NCI-H2029 (cell line): ENCODE results near the gene ATG2A.

Source experiments
- DNase-seq: peaks from one replicate; lab custom pipeline; 2025; lab: John Stamatoyannopoulos, UW

Gene ATG2A

GRCh38 chr11:64924910-64925284 lies 7.9 kb upstream of the ATG2A start:
- DNase-seq: no peak

DNA sequence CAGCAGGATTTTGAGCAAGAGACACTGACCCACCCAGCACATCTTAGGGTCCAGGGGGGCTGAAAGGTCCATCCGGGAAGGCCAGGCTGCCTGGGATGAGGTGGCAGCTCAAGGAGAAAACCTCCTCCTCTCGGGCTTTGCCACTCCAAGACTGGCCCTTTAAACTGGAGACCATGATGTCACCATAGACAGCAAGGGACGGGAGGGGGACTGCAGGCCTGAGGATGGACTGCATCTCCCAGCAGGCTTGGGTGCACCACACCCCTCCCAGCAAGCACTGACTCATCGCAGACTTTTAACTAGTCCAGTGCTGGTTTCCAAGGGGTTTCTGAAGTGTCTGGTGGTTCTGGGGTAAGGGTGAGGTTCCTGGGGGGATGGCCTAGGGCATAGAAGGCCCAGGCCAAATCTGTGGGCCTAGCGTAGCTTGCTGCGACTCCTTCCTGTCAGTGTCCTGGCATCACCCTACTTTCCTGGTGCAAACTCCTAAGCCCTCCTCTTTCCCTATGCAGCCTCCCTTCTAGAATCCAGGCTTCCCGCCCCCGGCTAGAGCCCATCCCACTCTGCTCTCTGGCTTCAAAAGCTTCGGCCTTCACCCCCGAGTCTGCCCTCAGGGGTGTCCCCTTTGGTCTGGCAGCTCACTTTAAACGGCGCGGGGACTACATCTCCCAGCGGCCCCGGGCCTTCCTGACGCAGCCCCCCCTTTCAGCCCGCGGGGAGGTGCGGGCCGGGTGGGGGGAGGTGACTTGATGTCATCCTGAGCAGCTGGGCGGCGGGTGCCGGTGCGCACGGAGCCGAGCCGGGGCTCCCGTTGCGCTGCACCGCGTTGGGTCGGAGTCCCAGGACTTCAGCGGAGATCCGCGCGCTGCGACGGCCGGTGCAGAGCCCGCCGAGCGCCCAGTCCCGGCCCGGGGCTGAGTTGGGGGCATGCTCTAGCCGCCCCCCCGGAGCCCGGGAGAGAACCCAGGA lies 7.2 kb upstream of the ATG2A start, which contains the start of gene PPP2R5B:
PPP2R5B (plus strand) TSS at position 746 of the 966 bp plus-strand sequence. CDS start 1,046 bp downstream, outside the sequence.
- peak; percentile 87 for DNase-seq

DNA sequence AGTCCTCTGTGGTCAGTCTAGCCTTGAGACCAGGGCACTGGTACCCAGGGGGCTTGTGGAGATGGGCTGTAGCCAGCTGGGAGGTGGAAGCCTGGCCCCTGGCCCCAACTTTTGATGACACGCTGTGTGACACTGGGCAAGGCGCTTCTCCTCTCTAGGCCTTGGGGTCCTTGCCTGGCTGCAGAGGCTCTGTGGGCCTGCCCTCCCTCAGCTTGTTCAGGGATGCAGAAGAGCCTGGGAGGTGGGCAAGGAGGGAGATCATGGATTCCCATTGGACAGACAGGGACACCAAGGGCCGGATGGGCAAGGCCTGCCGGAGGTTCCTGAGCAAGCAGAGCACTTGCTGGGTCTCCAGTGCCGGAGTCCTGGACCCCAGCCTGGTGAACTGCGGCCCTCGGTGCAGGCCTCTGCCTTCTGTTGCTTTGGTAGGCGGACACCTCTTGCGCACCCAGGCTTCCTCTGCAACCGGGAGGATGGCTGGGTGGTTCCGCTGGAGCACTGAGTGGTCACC lies 6.2 kb upstream of the ATG2A start:
- no peak for DNase-seq

DNA sequence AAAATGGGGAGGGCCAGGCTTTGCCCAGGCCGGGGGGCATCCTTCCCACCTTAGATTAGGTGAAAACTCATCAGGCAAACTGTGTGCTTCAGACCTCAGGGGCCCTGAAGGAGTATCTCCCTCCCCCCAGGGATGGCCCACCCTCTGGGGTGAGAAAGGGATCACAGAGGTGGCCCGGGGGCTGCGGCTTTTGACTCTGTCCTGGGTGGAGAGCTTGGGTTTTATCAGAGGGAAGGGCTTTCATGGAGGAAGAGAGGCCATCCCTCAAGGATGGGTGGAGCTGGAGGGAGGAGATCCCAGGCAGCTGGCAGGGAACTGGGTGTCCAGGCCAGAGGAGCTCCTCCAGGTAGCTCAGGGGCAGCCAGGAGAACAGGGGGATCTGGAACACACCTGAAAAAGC lies 4.4 kb upstream of the ATG2A start:
- no peak for DNase-seq

GRCh38 chr11:64920124-64920523 lies 3.1 kb upstream of the ATG2A start:
- DNase-seq: no peak

DNA sequence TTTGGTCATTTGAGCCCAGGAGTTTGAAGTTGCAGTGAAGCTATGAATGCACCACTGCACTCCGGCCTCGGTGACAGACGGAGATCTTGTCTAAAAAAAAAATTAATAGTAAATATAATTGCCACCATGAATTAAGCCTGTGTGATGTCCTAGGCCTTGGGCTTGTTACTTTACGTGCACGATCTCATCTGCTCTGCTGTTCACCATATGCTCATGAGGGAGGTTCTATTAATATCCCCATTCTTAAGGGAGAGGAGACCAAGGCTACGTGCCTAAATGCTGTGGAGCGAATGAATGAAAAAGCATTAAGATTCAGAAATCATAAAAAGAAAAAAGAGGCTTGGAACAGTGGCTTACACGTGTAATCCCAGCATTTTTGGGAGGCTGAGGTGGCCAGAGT lies 2.6 kb upstream of the ATG2A start:
- DNase-seq: no peak

DNA sequence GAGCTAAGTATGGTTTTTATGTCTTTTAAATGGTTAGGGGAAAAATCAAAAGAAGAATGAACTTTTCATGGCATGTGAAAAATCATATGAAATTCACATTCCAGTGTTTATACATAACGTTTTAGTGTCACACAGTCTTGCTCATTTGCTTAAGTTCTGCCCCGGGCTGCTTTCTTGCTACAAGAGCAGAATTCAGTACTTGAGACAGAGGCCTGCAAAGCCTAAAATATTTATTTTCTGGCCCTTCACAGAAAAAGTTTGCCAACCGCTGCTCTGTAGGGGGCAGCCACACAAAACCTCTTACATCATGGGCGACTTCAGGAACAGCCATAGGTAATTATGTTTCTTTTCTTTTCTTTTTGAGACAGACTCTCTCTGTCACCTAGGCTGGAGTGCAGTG lies 1.0 kb upstream of the ATG2A start:
- DNase-seq: no peak

GRCh38 chr11:64917663-64917995 lies 620 bp upstream of the ATG2A start:
- DNase-seq: no peak

GRCh38 chr11:64916040-64916774 lies 802 bp downstream of the ATG2A start:
- peak; percentile 63 for DNase-seq

DNA sequence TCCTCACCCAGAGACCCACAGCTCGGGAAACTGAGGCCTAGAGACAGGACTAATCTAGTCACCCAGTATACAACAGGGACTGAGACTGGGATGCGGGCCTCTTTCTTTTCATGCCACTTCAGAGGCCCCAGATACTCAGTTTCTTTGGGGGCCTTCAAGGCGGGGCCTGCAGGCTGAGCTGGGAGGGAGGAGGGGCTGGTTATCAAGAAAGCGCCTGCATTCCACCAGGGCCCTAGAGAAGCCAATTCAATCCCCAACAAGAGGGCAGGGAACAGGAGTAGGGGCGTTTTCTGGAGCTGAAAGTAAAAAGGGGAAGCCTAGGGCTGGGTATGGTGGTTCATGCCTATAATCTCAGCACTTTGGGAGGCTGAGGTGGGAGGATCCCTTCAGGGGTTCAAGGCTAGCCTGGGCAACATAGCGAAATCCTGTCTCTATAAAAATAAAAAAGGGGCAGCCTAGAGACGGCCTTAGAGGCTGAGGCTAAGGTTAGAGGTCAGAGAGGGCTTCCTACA lies 1.6 kb downstream of the ATG2A start:
- DNase-seq: no peak

DNA sequence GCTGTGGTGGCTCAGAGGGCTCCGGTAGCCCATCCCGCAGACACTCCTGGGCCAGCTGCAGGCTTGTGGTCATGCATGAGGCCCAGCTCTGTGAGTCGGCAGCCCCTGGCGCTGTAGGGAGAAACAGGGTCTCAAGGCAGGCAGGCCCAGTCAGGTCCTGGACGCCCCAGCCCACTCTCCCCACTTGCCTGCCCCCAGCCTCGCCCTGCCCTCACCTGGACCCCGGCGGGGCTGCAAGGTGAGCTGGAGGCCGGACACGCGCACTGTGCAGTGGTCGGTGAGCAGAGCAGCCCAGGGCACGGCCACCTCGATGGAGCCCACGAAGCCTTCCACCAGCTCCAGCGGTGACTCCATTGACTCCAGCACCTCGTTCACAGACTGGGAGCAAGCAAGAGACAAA lies 2.9 kb downstream of the ATG2A start:
- DNase-seq: no peak

- DNase-seq: no peak
Observed at GRCh38 chr11:64913171-64913727, 3.8 kb downstream of the ATG2A start.

GRCh38 chr11:64911689-64912088 lies 5.3 kb downstream of the ATG2A start:
- no peak for DNase-seq

DNA sequence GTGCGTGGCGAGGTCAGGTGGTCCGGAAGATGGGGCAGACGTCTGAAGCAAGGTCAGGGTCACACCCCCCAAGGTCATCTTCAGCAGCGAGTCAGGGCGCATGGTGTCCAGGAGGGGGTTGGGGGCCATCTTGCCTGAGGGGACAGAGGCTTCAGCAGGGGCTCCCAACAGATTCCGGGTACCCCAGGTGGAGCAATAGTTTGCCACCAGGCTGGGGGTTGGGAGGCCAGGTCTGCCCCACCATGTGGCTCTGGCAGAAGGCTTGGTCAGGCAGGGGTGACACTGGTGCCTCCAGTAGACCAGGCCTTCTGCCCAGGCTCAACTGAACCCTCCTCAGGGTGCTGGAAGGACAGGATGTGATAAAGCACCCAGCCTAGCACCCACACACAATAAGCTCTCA lies 5.9 kb downstream of the ATG2A start:
- no peak for DNase-seq

- DNase-seq: no peak
Observed at GRCh38 chr11:64910451-64911093, 6.4 kb downstream of the ATG2A start.

GRCh38 chr11:64909653-64910343 lies 7.2 kb downstream of the ATG2A start:
- DNase-seq: no peak

GRCh38 chr11:64908766-64909165 lies 8.2 kb downstream of the ATG2A start:
- DNase-seq: no peak

DNA sequence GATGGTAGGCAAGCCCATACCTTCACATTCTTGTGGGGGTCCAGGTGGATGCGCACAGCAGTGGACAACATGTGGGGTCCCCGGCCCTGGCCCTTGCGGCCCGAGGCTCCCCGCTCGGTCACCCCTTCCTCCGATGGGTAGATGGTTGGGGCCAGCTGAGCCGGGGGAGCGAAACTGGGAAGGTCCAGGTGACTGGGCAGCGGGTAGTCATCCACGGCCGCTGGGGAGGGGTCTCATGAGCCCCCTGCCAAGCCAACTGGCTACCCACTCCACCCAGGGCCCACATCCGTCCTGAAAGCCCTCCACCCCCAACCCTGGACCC lies 10.7 kb downstream of the ATG2A start:
- no peak for DNase-seq

- no peak for DNase-seq
Observed at GRCh38 chr11:64905516-64906313, 11.3 kb downstream of the ATG2A start.

DNA sequence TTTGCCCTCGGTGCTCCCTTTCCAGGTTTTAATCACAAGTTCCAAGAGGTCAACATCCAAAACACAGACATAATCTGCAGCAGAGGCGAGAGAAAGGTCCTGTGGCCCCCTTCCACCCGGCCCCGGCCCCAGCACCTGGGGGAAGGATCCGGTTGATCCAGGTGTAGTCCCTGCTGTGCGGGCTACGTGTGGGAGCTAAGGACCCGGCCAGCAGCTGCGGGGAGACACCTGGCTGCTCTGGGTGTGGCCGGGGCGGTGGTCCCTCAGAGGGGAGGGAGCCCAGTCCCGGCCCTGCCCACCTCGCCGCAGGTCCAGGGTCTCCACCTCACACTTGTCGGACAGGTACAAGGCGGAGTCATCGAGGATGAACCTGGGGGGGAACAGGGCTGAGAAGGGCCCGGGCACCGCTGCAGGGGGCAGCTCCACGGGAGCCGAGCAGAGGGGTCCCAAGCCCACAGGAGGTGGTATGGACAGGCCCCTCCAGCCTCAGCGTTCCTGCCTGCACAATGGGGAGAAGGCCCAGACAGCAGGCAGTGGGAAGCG lies 13.6 kb downstream of the ATG2A start:
- DNase-seq: no peak
